ENCODE measurements around the gene MAN1B1. TPM values are rescaled to one million over a fixed set of nuclear protein-coding genes. Genes with fewer than 3 reads are reported as not detected.
A peak's percentile ranks its signal among the peaks of the same experiment; 100 is the strongest.

Gene MAN1B1
- total and polyA plus RNA-seq, 2 donors (not counting 3 experiments of a cell fraction or from before 2014, with no cell fraction given), result 75.3 to 83.3 TPM

DNA sequence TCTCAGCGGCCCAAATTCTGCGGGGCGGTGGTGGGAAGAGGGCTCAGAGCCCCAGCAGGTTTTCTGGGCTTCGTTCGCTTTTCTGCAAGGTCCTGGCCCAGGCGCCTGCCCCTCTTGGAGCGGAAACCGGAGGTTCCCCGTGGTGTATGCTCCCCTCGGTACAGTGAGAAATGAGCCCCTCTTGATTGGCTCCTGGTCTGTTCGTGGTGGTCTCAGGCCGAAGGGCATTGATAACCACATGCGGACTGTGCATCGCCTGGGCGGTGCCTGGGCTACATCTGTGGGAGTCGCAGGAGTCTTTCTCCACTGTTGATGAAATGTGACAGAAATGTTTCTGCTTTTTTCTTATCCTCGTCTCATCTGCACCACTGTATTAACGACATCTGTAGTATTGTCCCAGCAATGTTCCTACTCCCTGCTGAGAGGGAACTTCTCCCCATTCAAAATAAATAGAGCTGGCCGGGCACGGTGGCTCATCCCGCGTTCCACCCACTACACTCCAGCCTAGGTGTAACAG, 682 bp downstream of the MAN1B1 start:
- Histone ChIP-seq H3K9me1 (replicated peaks; ENCODE audit: control insufficient read depth, extremely low read depth, insufficient read depth, low read length) (no peaks in the 10 kb centered on the region), H2AFZ (ENCODE audit: low read depth, low read length) (peak overlapping the region; percentile 52), H3K79me2 (ENCODE audit: control insufficient read depth, insufficient read depth, low read length) (no peaks in the 10 kb centered on the region), H3K4me1 (ENCODE audit: control insufficient read depth, extremely low read depth, insufficient read depth, low read length) (peaks cover 28% of the 10 kb centered on the region), H4K20me1 (replicated peaks; ENCODE audit: control insufficient read depth, extremely low read depth, insufficient read depth, low read length) (no peaks in the 10 kb centered on the region), H3K4me3 (replicated peaks in 1 of 3; ENCODE audit: insufficient read depth in 1 of 3, low read depth in 1 of 3, low read length in 3 of 3) (peak overlapping the region; percentile 42 to 62 (median 47)), H3K9me3 (replicated peaks; ENCODE audit: control insufficient read depth, insufficient read depth, low read length) (no peaks in the 10 kb centered on the region), H3K27me3 (ENCODE audit: control insufficient read depth in 2 of 2, insufficient read depth in 2 of 2, low read length in 2 of 2) (no peaks in the 10 kb centered on the region), H3K36me3 (ENCODE audit: control insufficient read depth in 2 of 2, extremely low read depth in 1 of 2, insufficient read depth in 2 of 2, low read length in 2 of 2) (peaks cover 0 to 13% of the 10 kb centered on the region in 2 experiments), H3K4me2 (ENCODE audit: insufficient read depth, low read length) (peak overlapping the region; percentile 90), H3K9ac (replicated peaks; ENCODE audit: extremely low read depth, insufficient read depth, low read length) (peak overlapping the region; percentile 59), H3K27ac (ENCODE audit: insufficient read depth, low read depth, low read length) (peak overlapping the region; percentile 6)
- ChIA-PET POLR2A (interaction anchor here (0.6 to 1.7 kb wide), 3 partner anchors 149 to 155 kb away, joined by 3 to 10 read pairs (median 3); partner anchors contain the start of gene TUBB4B), CTCF (interaction anchor here (1.4 to 1.7 kb wide), 5 partner anchors 16 to 140 kb away, joined by 3 to 12 read pairs (median 8); partner anchors contain the start of genes RNF224 and SAPCD2)
- FAIRE-seq, result no peak
- DNase-seq (ENCODE audit: low read depth, low spot score), result no peak
- dilution Hi-C loops (cut with MboI; ENCODE audit: extremely low pct_ligation_motif_present, low sequenced_read_pairs) (no loop called here), intact Hi-C loops (cut with micrococcal nuclease) (loop anchor here (2.0 kb wide), 2 partner anchors 27 to 59 kb away; partner anchors contain the start of genes ABCA2 and DPP7)
- TSS peak; percentile 7 for BruUV-seq (replicated peaks)
- no peak for TF ChIP-seq MYC (IDR thresholded peaks at IDR 0.05; ENCODE audit: low read depth, low read length)
- no peak for TF ChIP-seq JUN (IDR thresholded peaks at IDR 0.05; ENCODE audit: borderline replicate concordance, insufficient read depth, insufficient read length, low read depth)
- TF ChIP-seq EZH2 (IDR thresholded peaks at IDR 0.05; ENCODE audit: borderline replicate concordance, low read depth, low read length, severe bottlenecking), result no peak

- Histone ChIP-seq H3K9me3 (replicated peaks; ENCODE audit: control insufficient read depth, insufficient read depth, low read length) (no peaks in the 10 kb centered on the region), H3K79me2 (ENCODE audit: control insufficient read depth, insufficient read depth, low read length) (no peaks in the 10 kb centered on the region), H2AFZ (ENCODE audit: low read depth, low read length) (no peak overlapping the region), H4K20me1 (replicated peaks; ENCODE audit: control insufficient read depth, extremely low read depth, insufficient read depth, low read length) (no peaks in the 10 kb centered on the region), H3K9ac (replicated peaks; ENCODE audit: extremely low read depth, insufficient read depth, low read length) (no peak overlapping the region), H3K9me1 (replicated peaks; ENCODE audit: control insufficient read depth, extremely low read depth, insufficient read depth, low read length) (no peaks in the 10 kb centered on the region), H3K27ac (ENCODE audit: insufficient read depth, low read depth, low read length) (no peak overlapping the region), H3K36me3 (ENCODE audit: control insufficient read depth in 2 of 2, extremely low read depth in 1 of 2, insufficient read depth in 2 of 2, low read length in 2 of 2) (peaks cover 0 to 8% of the 10 kb centered on the region in 2 experiments), H3K4me2 (ENCODE audit: insufficient read depth, low read length) (peak overlapping the region; percentile 90), H3K4me1 (ENCODE audit: control insufficient read depth, extremely low read depth, insufficient read depth, low read length) (peaks cover 25% of the 10 kb centered on the region), H3K27me3 (ENCODE audit: control insufficient read depth in 2 of 2, insufficient read depth in 2 of 2, low read length in 2 of 2) (no peaks in the 10 kb centered on the region), H3K4me3 (replicated peaks in 1 of 3; ENCODE audit: insufficient read depth in 1 of 3, low read depth in 1 of 3, low read length in 3 of 3) (no peak overlapping the region)
- DNase-seq (ENCODE audit: low read depth, low spot score) (no peak), FAIRE-seq (no peak)
- dilution Hi-C loops (cut with MboI; ENCODE audit: extremely low pct_ligation_motif_present, low sequenced_read_pairs), result no loop called here
- TF ChIP-seq MYC (IDR thresholded peaks at IDR 0.05; ENCODE audit: low read depth, low read length), result no peak
- no TSS peak for BruUV-seq (replicated peaks)
- ChIA-PET POLR2A (no interaction called here), CTCF (interaction anchor here (1.4 to 1.6 kb wide), 2 partner anchors 19 to 139 kb away, joined by 3 read pairs; partner anchors contain the start of gene RNF224)
- intact Hi-C loops (cut with micrococcal nuclease), result no loop called here
Observed at GRCh38 chr9:137088121-137088520, 1.3 kb downstream of the MAN1B1 start.

All from endothelial cell of umbilical vein (primary cell).